HCT116 (cell line): ENCODE results near the gene GNB1L. TPM values are rescaled to one million over a fixed set of nuclear protein-coding genes. Genes with fewer than 3 reads are reported as not detected.

Experiments
- ATAC-seq: fragments of 200-7000 bp; cut with Tn5 transposase; 2 replicates; pipeline ENCODE4 v1.9.1; 2020; ENCODE audit warnings: mild to moderate bottlenecking, moderate library complexity
- BruUV-seq: library from RNA; stranded (reverse); fragments of 400-500 nt; replicated peaks from 2 replicates; lab custom pipeline; 2021; lab: Mats Ljungman, UMichigan
- CTCF ChIA-PET: fragments of 300-600 bp; sonication (Branson Sonifier 250); formaldehyde crosslinking; loops from one replicate; lab custom pipeline; 2021; ENCODE audit warnings: antibody characterized with exemption; lab: Charles Lee
- POLR2A ChIA-PET: fragments of 300-600, 350-600 bp; sonication (Branson Sonifier 250); formaldehyde crosslinking; loops from one replicate; lab custom pipeline; 2021; ENCODE audit warnings: antibody characterized with exemption; lab: Charles Lee
- RAD21 ChIA-PET, 2 experiments: fragments of 300-600 bp; sonication (Branson Sonifier 250); formaldehyde crosslinking; loops; one replicate each; lab custom pipeline; 2023; ENCODE audit warnings: low total read pairs in 2 of 2; ENCODE audit not compliant: uncharacterized antibody in 2 of 2, unreplicated experiment in 2 of 2, low non-redundant PET in 1 of 2; lab: Charles Lee
- DNase-seq: peaks from one replicate; pipeline ENCODE4 v3.0.0-alpha.2; 2010; ENCODE audit warnings: low read depth, low spot score
- H2AFZ ChIP-seq: fragments of 200-600 bp; shearing (Covaris generic), sonication (generic); 2 replicates; pipeline ENCODE4 v1.6.1; 2017; ENCODE audit warnings: low read depth, mixed run types, mixed read lengths, antibody characterized with exemption, low read length; ENCODE audit not compliant: poor library complexity, severe bottlenecking
- H3K27ac ChIP-seq: 2 replicates; pipeline ENCODE4 v1.5.1; 2012; ENCODE audit warnings: low read depth, low read length
- H3K27me3 ChIP-seq: fragments of 200-600 bp; sonication (generic); 2 replicates; pipeline ENCODE4 v1.6.1; 2016; ENCODE audit warnings: mixed run types, low read length, mixed read lengths; ENCODE audit not compliant: insufficient read depth
- H3K36me3 ChIP-seq, 2 experiments: fragments of 200-500 bp in 1 of 2; fragments of 200-600 bp in 1 of 2; sonication (Bioruptor generic) in 1 of 2; sonication (generic) in 1 of 2; 2 replicates each; pipeline versions ENCODE4 v1.5.1 to v1.6.1; 2014 to 2016; ENCODE audit warnings: low read length in 2 of 2, inconsistent platforms in 1 of 2, mixed read lengths in 1 of 2, mixed run types in 1 of 2; ENCODE audit not compliant: insufficient read depth in 2 of 2, control insufficient read depth in 1 of 2
- H3K4me1 ChIP-seq, 2 experiments: fragments of 200-600 bp in 1 of 2; sonication (generic) in 1 of 2; 2 replicates each; pipeline versions ENCODE4 v1.5.1 to v1.6.1; 2012 to 2017; ENCODE audit warnings: low read length in 2 of 2, inconsistent platforms in 1 of 2, mild to moderate bottlenecking in 1 of 2, mixed read lengths in 1 of 2, mixed run types in 1 of 2, moderate library complexity in 1 of 2; ENCODE audit not compliant: insufficient read depth in 2 of 2, control insufficient read depth in 1 of 2
- H3K4me2 ChIP-seq: fragments of 200-600 bp; sonication (generic); 2 replicates; pipeline ENCODE4 v1.6.1; 2017; ENCODE audit warnings: mixed run types, low read length, mixed read lengths
- H3K4me3 ChIP-seq, 2 experiments: fragments of 200-600 bp in 1 of 2; sonication (generic) in 1 of 2; replicated peaks in 1 of 2; 2 replicates each; pipeline ENCODE4 v1.5.1; 2011 to 2016; ENCODE audit warnings: low read length in 2 of 2, control low read depth in 1 of 2, low read depth in 1 of 2, mild to moderate bottlenecking in 1 of 2, mixed read lengths in 1 of 2, mixed run types in 1 of 2
- H3K79me2 ChIP-seq: fragments of 200-600 bp; sonication (generic); 2 replicates; pipeline ENCODE4 v1.6.1; 2017; ENCODE audit warnings: mild to moderate bottlenecking, mixed run types, low read length, moderate library complexity, mixed read lengths; ENCODE audit not compliant: insufficient read depth
- H3K9ac ChIP-seq: fragments of 200-600 bp; sonication (generic); 2 replicates; pipeline ENCODE4 v1.6.1; 2016; ENCODE audit warnings: low read length, mixed read lengths
- H3K9me2 ChIP-seq: fragments of 200-600 bp; sonication (generic), shearing (Covaris generic); 2 replicates; pipeline ENCODE4 v1.6.1; 2017; ENCODE audit warnings: mixed run types, mild to moderate bottlenecking, moderate library complexity; ENCODE audit not compliant: insufficient read depth
- H3K9me3 ChIP-seq, 2 experiments: fragments of 200-500 bp in 1 of 2; fragments of 200-600 bp in 1 of 2; sonication (Bioruptor generic) in 1 of 2; sonication (generic) in 1 of 2; 2 replicates each; pipeline ENCODE4 v1.6.1; 2014 to 2017; ENCODE audit warnings: low read length in 2 of 2, mixed read lengths in 2 of 2, inconsistent platforms in 1 of 2, low read depth in 1 of 2, mild to moderate bottlenecking in 1 of 2, mixed run types in 1 of 2, moderate library complexity in 1 of 2; ENCODE audit not compliant: control insufficient read depth in 1 of 2, insufficient read depth in 1 of 2
- H4K20me1 ChIP-seq: fragments of 200-600 bp; sonication (generic), shearing (Covaris generic); 2 replicates; pipeline ENCODE4 v1.6.1; 2017; ENCODE audit warnings: mixed run types, mild to moderate bottlenecking, moderate library complexity; ENCODE audit not compliant: insufficient read depth
- CBX3 ChIP-seq: IDR thresholded peaks from 2 replicates; pipeline ENCODE4 v1.6.1; 2012; ENCODE audit warnings: low read depth
- CEBPB ChIP-seq: IDR thresholded peaks from 2 replicates; pipeline ENCODE4 v1.6.1; 2012; ENCODE audit warnings: low read depth
- EGR1 ChIP-seq: IDR thresholded peaks from 2 replicates; pipeline ENCODE4 v1.6.1; 2012; ENCODE audit warnings: low read depth
- EZH2phosphoT487 ChIP-seq: fragments of 200-600 bp; IDR thresholded peaks from 2 replicates; pipeline ENCODE4 v1.6.1; 2018; ENCODE audit warnings: antibody characterized with exemption, borderline replicate concordance
- FOSL1 ChIP-seq: IDR thresholded peaks from 2 replicates; pipeline ENCODE4 v1.6.1; 2012; ENCODE audit warnings: low read depth
- JUND ChIP-seq: IDR thresholded peaks from 2 replicates; pipeline ENCODE4 v1.6.1; 2012
- POLR2AphosphoS5 ChIP-seq: IDR thresholded peaks from 2 replicates; pipeline ENCODE4 v1.6.1; 2011; ENCODE audit warnings: mild to moderate bottlenecking, low read depth, low read length, moderate library complexity
- SIN3A ChIP-seq: IDR thresholded peaks from 2 replicates; pipeline ENCODE4 v1.6.1; 2012; ENCODE audit warnings: low read depth
- SP1 ChIP-seq: IDR thresholded peaks from 2 replicates; pipeline ENCODE4 v1.6.1; 2012; ENCODE audit warnings: low read depth
- SRF ChIP-seq: IDR thresholded peaks from 2 replicates; pipeline ENCODE4 v1.6.1; 2012; ENCODE audit warnings: low read depth
- YY1 ChIP-seq: IDR thresholded peaks from 2 replicates; pipeline ENCODE4 v1.6.1; 2011; ENCODE audit warnings: low read length, low read depth, moderate library complexity, mild to moderate bottlenecking; ENCODE audit not compliant: insufficient replicate concordance; ENCODE audit errors: extremely low read depth
- intact Hi-C: fragments of 100-400 bp; cut with micrococcal nuclease; formaldehyde crosslinking; loops from 2 replicates; pipeline ENCODE4 v1.10.0; 2022
- total RNA-seq: library from RNA; stranded (reverse); gene quantifications from one replicate; pipeline ENCODE4 v1.2.1, GENCODE V29; 2021; ENCODE audit not compliant: unreplicated experiment
- TF ChIP-seq, protein P1 (sequence below): IDR thresholded peaks from 2 replicates; pipeline ENCODE4 v1.6.1; 2012
- TF ChIP-seq, protein P2 (sequence below), 3 experiments: fragments of 200-600 bp in 1 of 3; sonication (generic) in 1 of 3; IDR thresholded peaks in 2 of 3; conservative IDR thresholded peaks in 1 of 3; 2 replicates each; pipeline ENCODE4 v1.5.1; 2012 to 2017; ENCODE audit warnings: low read depth in 2 of 3, low read length in 2 of 3, antibody characterized with exemption in 1 of 3, borderline replicate concordance in 1 of 3, control low read depth in 1 of 3, mild to moderate bottlenecking in 1 of 3, mixed read lengths in 1 of 3, mixed run types in 1 of 3, moderate library complexity in 1 of 3; ENCODE audit not compliant: insufficient read depth in 1 of 3
- TF ChIP-seq, protein P3 (sequence below): IDR thresholded peaks from 2 replicates; pipeline ENCODE4 v1.6.1; 2012
- TF ChIP-seq, protein P4 (sequence below): IDR thresholded peaks from 2 replicates; pipeline ENCODE4 v1.6.1; 2012; ENCODE audit warnings: low read depth

GNB1L gene
- total RNA-seq, 1 experiment from 2014 or later: 12.1 TPM

DNA sequence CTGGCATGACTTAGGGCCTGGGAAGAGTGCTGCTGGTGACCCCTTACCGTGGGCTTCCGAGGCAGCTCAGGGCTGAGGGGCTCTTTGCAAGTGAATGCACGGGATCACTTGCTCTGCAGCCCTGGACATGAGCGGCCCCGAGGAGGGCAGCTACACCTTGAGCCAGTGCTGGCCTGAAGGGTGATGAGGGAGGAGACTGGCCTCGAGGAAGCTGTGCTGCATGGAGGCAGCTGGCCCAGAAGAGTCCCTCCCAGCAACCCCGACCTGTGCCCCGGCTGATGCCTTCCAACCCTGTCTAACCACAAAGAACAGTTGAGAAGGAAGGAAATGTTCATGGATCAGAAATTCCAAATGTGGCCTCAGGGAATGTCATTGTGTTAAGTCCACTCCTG, 48.9 kb downstream of the GNB1L start:
- Histone ChIP-seq H3K9ac (peak overlapping the region; percentile 58), H3K4me1 (peaks cover 16 to 20% of the 10 kb centered on the region in 2 experiments), H3K9me3 (no peaks in the 10 kb centered on the region), H3K4me2 (peak overlapping the region; percentile 73), H3K27ac (peak overlapping the region; percentile 40), H3K27me3 (no peaks in the 10 kb centered on the region), H3K36me3 (no peaks in the 10 kb centered on the region), H3K79me2 (no peaks in the 10 kb centered on the region), H3K4me3 (peak overlapping the region in 1 of 2 experiments; percentile 28; a peak in 1 of 4 replicates), H4K20me1 (no peaks in the 10 kb centered on the region), H3K9me2 (no peaks in the 10 kb centered on the region), H2AFZ (no peak overlapping the region)
- no TSS peak for BruUV-seq
- intact Hi-C loops: no loop called here
- TF ChIP-seq CBX3 (no peak), JUND (no peak)
- TF ChIP-seq, protein P1, sequence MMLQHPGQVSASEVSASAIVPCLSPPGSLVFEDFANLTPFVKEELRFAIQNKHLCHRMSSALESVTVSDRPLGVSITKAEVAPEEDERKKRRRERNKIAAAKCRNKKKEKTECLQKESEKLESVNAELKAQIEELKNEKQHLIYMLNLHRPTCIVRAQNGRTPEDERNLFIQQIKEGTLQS: no peak
- CTCF ChIA-PET: no interaction called here
- POLR2A ChIA-PET: no interaction called here
- RAD21 ChIA-PET: no interaction called here
- DNase-seq (no peak), ATAC-seq (peak; percentile 10; the same call in 1 of the 2 replicates)

GRCh38 chr22:19803736-19804267, 50.9 kb downstream of the GNB1L start:
- no TSS peak for BruUV-seq
- no peak for DNase-seq
- H3K79me2 ChIP-seq: no peaks in the 10 kb centered on the region
- H3K9ac ChIP-seq: no peak overlapping the region
- ChIA-PET RAD21 (no interaction called here), CTCF (no interaction called here), POLR2A (no interaction called here)
- H3K27me3 ChIP-seq: no peaks in the 10 kb centered on the region
- no peak for ATAC-seq
- no peak overlapping the region for H2AFZ ChIP-seq
- H3K9me3 ChIP-seq: no peaks in the 10 kb centered on the region
- peaks cover 16 to 24% of the 10 kb centered on the region in 2 experiments for H3K4me1 ChIP-seq
- H3K4me3 ChIP-seq: no peak overlapping the region
- no peak overlapping the region for H3K4me2 ChIP-seq
- H4K20me1 ChIP-seq: no peaks in the 10 kb centered on the region
- no peak overlapping the region for H3K27ac ChIP-seq
- intact Hi-C loops: no loop called here
- H3K36me3 ChIP-seq: no peaks in the 10 kb centered on the region
- no peaks in the 10 kb centered on the region for H3K9me2 ChIP-seq
- TF ChIP-seq JUND (no peak), SP1 (no peak), FOSL1 (no peak), YY1 (no peak), POLR2AphosphoS5 (no peak), SRF (no peak), EZH2phosphoT487 (no peak), EGR1 (no peak), CEBPB (no peak), SIN3A (no peak)
- TF ChIP-seq, protein P2, sequence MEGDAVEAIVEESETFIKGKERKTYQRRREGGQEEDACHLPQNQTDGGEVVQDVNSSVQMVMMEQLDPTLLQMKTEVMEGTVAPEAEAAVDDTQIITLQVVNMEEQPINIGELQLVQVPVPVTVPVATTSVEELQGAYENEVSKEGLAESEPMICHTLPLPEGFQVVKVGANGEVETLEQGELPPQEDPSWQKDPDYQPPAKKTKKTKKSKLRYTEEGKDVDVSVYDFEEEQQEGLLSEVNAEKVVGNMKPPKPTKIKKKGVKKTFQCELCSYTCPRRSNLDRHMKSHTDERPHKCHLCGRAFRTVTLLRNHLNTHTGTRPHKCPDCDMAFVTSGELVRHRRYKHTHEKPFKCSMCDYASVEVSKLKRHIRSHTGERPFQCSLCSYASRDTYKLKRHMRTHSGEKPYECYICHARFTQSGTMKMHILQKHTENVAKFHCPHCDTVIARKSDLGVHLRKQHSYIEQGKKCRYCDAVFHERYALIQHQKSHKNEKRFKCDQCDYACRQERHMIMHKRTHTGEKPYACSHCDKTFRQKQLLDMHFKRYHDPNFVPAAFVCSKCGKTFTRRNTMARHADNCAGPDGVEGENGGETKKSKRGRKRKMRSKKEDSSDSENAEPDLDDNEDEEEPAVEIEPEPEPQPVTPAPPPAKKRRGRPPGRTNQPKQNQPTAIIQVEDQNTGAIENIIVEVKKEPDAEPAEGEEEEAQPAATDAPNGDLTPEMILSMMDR (IDR thresholded peaks at IDR 0.05 in 2 of 3, conservative IDR thresholded peaks at IDR 0.05 in 1 of 3; ENCODE audit: borderline replicate concordance in 1 of 3, insufficient read depth in 1 of 3, low read depth in 2 of 3, low read length in 2 of 3): no peak
- TF ChIP-seq, protein P3, sequence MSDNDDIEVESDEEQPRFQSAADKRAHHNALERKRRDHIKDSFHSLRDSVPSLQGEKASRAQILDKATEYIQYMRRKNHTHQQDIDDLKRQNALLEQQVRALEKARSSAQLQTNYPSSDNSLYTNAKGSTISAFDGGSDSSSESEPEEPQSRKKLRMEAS: no peak
- TF ChIP-seq, protein P4, sequence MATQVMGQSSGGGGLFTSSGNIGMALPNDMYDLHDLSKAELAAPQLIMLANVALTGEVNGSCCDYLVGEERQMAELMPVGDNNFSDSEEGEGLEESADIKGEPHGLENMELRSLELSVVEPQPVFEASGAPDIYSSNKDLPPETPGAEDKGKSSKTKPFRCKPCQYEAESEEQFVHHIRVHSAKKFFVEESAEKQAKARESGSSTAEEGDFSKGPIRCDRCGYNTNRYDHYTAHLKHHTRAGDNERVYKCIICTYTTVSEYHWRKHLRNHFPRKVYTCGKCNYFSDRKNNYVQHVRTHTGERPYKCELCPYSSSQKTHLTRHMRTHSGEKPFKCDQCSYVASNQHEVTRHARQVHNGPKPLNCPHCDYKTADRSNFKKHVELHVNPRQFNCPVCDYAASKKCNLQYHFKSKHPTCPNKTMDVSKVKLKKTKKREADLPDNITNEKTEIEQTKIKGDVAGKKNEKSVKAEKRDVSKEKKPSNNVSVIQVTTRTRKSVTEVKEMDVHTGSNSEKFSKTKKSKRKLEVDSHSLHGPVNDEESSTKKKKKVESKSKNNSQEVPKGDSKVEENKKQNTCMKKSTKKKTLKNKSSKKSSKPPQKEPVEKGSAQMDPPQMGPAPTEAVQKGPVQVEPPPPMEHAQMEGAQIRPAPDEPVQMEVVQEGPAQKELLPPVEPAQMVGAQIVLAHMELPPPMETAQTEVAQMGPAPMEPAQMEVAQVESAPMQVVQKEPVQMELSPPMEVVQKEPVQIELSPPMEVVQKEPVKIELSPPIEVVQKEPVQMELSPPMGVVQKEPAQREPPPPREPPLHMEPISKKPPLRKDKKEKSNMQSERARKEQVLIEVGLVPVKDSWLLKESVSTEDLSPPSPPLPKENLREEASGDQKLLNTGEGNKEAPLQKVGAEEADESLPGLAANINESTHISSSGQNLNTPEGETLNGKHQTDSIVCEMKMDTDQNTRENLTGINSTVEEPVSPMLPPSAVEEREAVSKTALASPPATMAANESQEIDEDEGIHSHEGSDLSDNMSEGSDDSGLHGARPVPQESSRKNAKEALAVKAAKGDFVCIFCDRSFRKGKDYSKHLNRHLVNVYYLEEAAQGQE: no peak
- TF ChIP-seq, protein P1: no peak
